Omental fat pad (tissue), 4 donors: Measurements from ENCODE around the gene GNB2. TPM values are rescaled to one million over a fixed set of nuclear protein-coding genes. Genes with fewer than 3 reads are reported as not detected.

ENCODE experiments used
- ATAC-seq: fragments of 150-250 bp; one replicate; pipeline ENCODE4 v1.9.1; 2016; ENCODE audit warnings: mild to moderate bottlenecking, moderate library complexity; ENCODE audit not compliant: low FRiP score
- DNase-seq: peaks from one replicate; pipeline ENCODE4 v3.0.0-alpha.2; 2019; ENCODE audit warnings: low spot score
- CTCF ChIP-seq, 3 donors: fragments of 450-650 bp; IDR thresholded peaks; one replicate each; pipeline ENCODE4 v1.5.1; 2016 to 2017; ENCODE audit warnings: antibody characterized with exemption in 3 of 3, mild to moderate bottlenecking in 3 of 3, moderate library complexity in 2 of 3
- total RNA-seq, 4 donors: library from RNA; depleted of rRNA; stranded (reverse); fragments of >200 nt; gene quantifications; one replicate each; pipeline ENCODE4 v1.1.0, GENCODE V29; 2016

Gene GNB2
- total RNA-seq, 4 donors from 2014 or later: 145 to 245 (median 203) TPM

GRCh38 chr7:100679129-100679926 lies 5.8 kb downstream of the GNB2 start:
- DNase-seq: no peak
- no peak for TF ChIP-seq CTCF (IDR thresholded peaks at IDR 0.05)
- no peak for ATAC-seq

- ATAC-seq (peak; percentile 37), DNase-seq (no peak)
- no peak for TF ChIP-seq CTCF (IDR thresholded peaks at IDR 0.05)
Observed at GRCh38 chr7:100679927-100680575, 6.5 kb downstream of the GNB2 start.

- no peak for TF ChIP-seq CTCF (IDR thresholded peaks at IDR 0.05)
- ATAC-seq (no peak), DNase-seq (no peak)
Observed at GRCh38 chr7:100680576-100681271, 7.2 kb downstream of the GNB2 start.

- DNase-seq (no peak), ATAC-seq (no peak)
- TF ChIP-seq CTCF (IDR thresholded peaks at IDR 0.05): no peak
Observed at GRCh38 chr7:100681491-100682227, 8.1 kb downstream of the GNB2 start.

- DNase-seq (no peak), ATAC-seq (no peak)
- TF ChIP-seq CTCF (IDR thresholded peaks at IDR 0.05): no peak
Observed at GRCh38 chr7:100682228-100682741, 8.7 kb downstream of the GNB2 start.

GRCh38 chr7:100682991-100683658 lies 9.6 kb downstream of the GNB2 start:
- ATAC-seq (no peak), DNase-seq (no peak)
- no peak for TF ChIP-seq CTCF (IDR thresholded peaks at IDR 0.05)
